ENCODE data around the gene C1orf56. TPM values are rescaled to one million over a fixed set of nuclear protein-coding genes. Genes with fewer than 3 reads are reported as not detected.

C1orf56 gene
- total RNA-seq, 2 experiments from 2014 or later: 0.58 to 1.2 TPM

GRCh38 chr1:151060007-151060656 lies 12.6 kb downstream of the C1orf56 start, which contains the start of gene MLLT11:
MLLT11 (plus strand) TSS chr1:151060397; CDS start chr1:151067225, 6,828 bp downstream.
- ChIA-PET CTCF (interaction anchor here (0.6 to 5.8 kb wide), 11 partner anchors 8 to 55 kb away, joined by 3 to 69 read pairs (median 7); partner anchors contain the start of genes C1orf56 and GABPB2), POLR2A (interaction anchor here (0.9 to 7.7 kb wide), 9 partner anchors 8 to 339 kb away, joined by 3 to 144 read pairs (median 12); partner anchors contain the start of genes C1orf56, CERS2, GABPB2 and MINDY1)
- peak within 1 kb of the TSS; percentile 64 for H3K4me3 ChIP-seq (ENCODE audit: low read length)
- no peaks in the 10 kb centered on the region for H3K27me3 ChIP-seq (ENCODE audit: control insufficient read depth in 1 of 2, insufficient read depth in 2 of 2, low read length in 2 of 2)
- H3K9me3 ChIP-seq (ENCODE audit: control insufficient read depth in 1 of 2, insufficient read depth in 1 of 2, low read length in 2 of 2): no peaks in the 10 kb centered on the region
- peak within 1 kb of the TSS; percentile 88 to 93 for H3K27ac ChIP-seq (ENCODE audit: low read depth in 1 of 2, low read length in 2 of 2)
- H3K4me1 ChIP-seq (ENCODE audit: insufficient read depth, low read length): peaks cover 34% of the 10 kb centered on the region
- Mint-ChIP-seq H3K9me3 (no peaks in the 10 kb centered on the region), H3K36me3 (ENCODE audit: low read depth) (peaks cover 45% of the 10 kb centered on the region), H3K4me1 (ENCODE audit: low read depth) (peaks cover 47% of the 10 kb centered on the region), H3K27me3 (no peaks in the 10 kb centered on the region), H3K27ac (peak within 1 kb of the TSS; percentile 90), H3K4me3 (peak within 1 kb of the TSS; percentile 97)
- DNase-seq (peak in 5 of 14 experiments; percentile 9 to 43 (median 35)), ATAC-seq (ENCODE audit: poor library complexity) (no peak)
- peaks cover 22% of the 10 kb centered on the region for H3K36me3 ChIP-seq (ENCODE audit: insufficient read depth, low read length)
- TF ChIP-seq CTCF (IDR thresholded peaks at IDR 0.05): no peak
- intact Hi-C loops (cut with DNase I, micrococcal nuclease): no loop called here

DNA sequence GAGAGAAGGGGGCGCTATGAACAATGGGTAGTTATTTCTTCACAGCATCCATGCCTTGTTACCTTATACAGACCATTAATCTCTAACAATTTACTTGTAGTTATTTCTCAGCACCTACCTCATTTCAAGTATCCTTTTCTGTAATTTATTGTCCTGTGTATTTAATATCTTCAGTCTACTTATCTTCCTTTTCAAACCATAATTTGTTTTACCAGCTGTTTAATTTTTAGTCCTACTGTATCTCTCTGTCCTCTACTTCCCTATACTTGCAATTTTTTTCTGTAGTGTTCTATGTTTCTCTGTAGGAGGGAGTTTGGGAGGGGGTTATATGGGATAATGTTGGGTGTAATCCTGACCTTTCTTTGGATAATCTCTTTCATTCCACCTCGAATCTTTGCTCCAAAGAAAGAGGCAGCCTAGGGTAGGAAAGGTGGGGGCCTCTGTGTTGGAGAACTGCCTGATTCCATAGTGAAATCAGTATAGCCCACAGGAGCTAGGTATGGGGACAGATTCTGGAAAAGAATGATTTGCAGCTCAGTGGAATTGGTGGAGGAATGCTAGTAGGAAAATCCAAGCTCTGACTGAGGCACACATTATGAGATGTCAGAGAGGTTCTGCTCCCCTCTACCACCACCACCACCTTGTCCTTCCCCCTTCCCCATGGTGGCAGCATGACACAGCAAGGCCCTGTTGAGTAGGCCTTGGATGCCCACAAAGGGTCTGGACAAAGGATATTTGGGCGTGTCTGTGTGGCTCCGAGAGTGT lies 13.3 kb downstream of the C1orf56 start:
- no peak for TF ChIP-seq CTCF (IDR thresholded peaks at IDR 0.05)
- peaks cover 40% of the 10 kb centered on the region for H3K4me1 Mint-ChIP-seq (ENCODE audit: low read depth)
- CTCF ChIA-PET: interaction anchor here (0.6 to 5.8 kb wide), 7 partner anchors 10 to 42 kb away, joined by 4 to 69 read pairs (median 7); partner anchors contain the start of genes C1orf56 and GABPB2
- peaks cover 27% of the 10 kb centered on the region for H3K4me1 ChIP-seq (ENCODE audit: insufficient read depth, low read length)
- no peaks in the 10 kb centered on the region for H3K9me3 ChIP-seq (ENCODE audit: control insufficient read depth in 1 of 2, insufficient read depth in 1 of 2, low read length in 2 of 2)
- peak overlapping the region; percentile 64 for H3K4me3 ChIP-seq (ENCODE audit: low read length)
- no peaks in the 10 kb centered on the region for H3K27me3 Mint-ChIP-seq
- POLR2A ChIA-PET: interaction anchor here (1.9 to 7.7 kb wide), 4 partner anchors 10 to 97 kb away, joined by 12 to 144 read pairs (median 56); partner anchors contain the start of genes C1orf56, GABPB2, MINDY1 and TNFAIP8L2
- peak overlapping the region; percentile 90 for H3K27ac Mint-ChIP-seq
- ATAC-seq (ENCODE audit: poor library complexity) (no peak), DNase-seq (no peak)
- no peaks in the 10 kb centered on the region for H3K27me3 ChIP-seq (ENCODE audit: control insufficient read depth in 1 of 2, insufficient read depth in 2 of 2, low read length in 2 of 2)
- H3K4me3 Mint-ChIP-seq: peak overlapping the region; percentile 97
- peaks cover 15% of the 10 kb centered on the region for H3K36me3 ChIP-seq (ENCODE audit: insufficient read depth, low read length)
- H3K9me3 Mint-ChIP-seq: no peaks in the 10 kb centered on the region
- no peak overlapping the region for H3K27ac ChIP-seq (ENCODE audit: low read depth in 1 of 2, low read length in 2 of 2)
- intact Hi-C loops (cut with DNase I, micrococcal nuclease): no loop called here
- peaks cover 38% of the 10 kb centered on the region for H3K36me3 Mint-ChIP-seq (ENCODE audit: low read depth)

- Histone ChIP-seq H3K4me3 (ENCODE audit: low read length) (no peak overlapping the region), H3K27me3 (ENCODE audit: control insufficient read depth in 1 of 2, insufficient read depth in 2 of 2, low read length in 2 of 2) (no peaks in the 10 kb centered on the region), H3K36me3 (ENCODE audit: insufficient read depth, low read length) (peaks cover 7% of the 10 kb centered on the region), H3K9me3 (ENCODE audit: control insufficient read depth in 1 of 2, insufficient read depth in 1 of 2, low read length in 2 of 2) (no peaks in the 10 kb centered on the region), H3K4me1 (ENCODE audit: insufficient read depth, low read length) (peaks cover 20% of the 10 kb centered on the region), H3K27ac (ENCODE audit: low read depth in 1 of 2, low read length in 2 of 2) (no peak overlapping the region)
- Mint-ChIP-seq H3K4me1 (ENCODE audit: low read depth) (peaks cover 32% of the 10 kb centered on the region), H3K36me3 (ENCODE audit: low read depth) (peaks cover 29% of the 10 kb centered on the region), H3K27me3 (no peaks in the 10 kb centered on the region), H3K27ac (peak overlapping the region; percentile 90), H3K4me3 (peak overlapping the region; percentile 97), H3K9me3 (no peaks in the 10 kb centered on the region)
- intact Hi-C loops (cut with DNase I, micrococcal nuclease): no loop called here
- POLR2A ChIA-PET: interaction anchor here (1.1 to 7.7 kb wide), 3 partner anchors 9 to 95 kb away, joined by 3 to 144 read pairs (median 78); partner anchors contain the start of genes C1orf56 and GABPB2
- CTCF ChIA-PET: interaction anchor here (0.7 to 5.8 kb wide), 4 partner anchors 10 to 38 kb away, joined by 4 to 69 read pairs (median 8); partner anchors contain the start of gene GABPB2
- DNase-seq: no peak
- TF ChIP-seq CTCF (IDR thresholded peaks at IDR 0.05): no peak
- ATAC-seq (ENCODE audit: poor library complexity): no peak
These were observed 14.2 kb downstream of the C1orf56 start for GRCh38 chr1:151061704-151062103.

Data from CD4-positive, alpha-beta T cell (primary cell).